ENCODE data around the gene CCDC80.
A peak's percentile ranks its signal among the peaks of the same experiment; 100 is the strongest.

DNA sequence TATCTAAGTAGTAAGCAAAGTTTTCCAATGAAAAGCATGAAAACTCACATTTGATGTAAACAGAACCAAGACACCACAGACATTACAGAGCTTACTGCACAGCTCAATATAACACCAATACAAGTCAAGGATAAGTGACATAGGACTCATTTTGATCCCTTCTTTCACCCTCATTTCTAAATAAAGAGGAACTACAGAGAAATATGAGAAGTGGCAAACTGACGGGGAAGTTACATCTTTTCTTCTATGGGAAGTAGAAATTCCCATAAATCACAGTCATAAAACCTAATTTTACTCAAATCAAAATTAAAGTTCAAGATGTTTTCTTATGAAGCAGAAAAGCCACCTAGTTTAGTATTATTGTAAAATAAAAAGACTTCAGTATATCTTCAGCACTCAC lies 83.0 kb downstream of the CCDC80 start:
- TF ChIP-seq POLR2AphosphoS5 (IDR thresholded peaks at IDR 0.05; ENCODE audit: low read depth), result no peak
- TF ChIP-seq, protein P1, sequence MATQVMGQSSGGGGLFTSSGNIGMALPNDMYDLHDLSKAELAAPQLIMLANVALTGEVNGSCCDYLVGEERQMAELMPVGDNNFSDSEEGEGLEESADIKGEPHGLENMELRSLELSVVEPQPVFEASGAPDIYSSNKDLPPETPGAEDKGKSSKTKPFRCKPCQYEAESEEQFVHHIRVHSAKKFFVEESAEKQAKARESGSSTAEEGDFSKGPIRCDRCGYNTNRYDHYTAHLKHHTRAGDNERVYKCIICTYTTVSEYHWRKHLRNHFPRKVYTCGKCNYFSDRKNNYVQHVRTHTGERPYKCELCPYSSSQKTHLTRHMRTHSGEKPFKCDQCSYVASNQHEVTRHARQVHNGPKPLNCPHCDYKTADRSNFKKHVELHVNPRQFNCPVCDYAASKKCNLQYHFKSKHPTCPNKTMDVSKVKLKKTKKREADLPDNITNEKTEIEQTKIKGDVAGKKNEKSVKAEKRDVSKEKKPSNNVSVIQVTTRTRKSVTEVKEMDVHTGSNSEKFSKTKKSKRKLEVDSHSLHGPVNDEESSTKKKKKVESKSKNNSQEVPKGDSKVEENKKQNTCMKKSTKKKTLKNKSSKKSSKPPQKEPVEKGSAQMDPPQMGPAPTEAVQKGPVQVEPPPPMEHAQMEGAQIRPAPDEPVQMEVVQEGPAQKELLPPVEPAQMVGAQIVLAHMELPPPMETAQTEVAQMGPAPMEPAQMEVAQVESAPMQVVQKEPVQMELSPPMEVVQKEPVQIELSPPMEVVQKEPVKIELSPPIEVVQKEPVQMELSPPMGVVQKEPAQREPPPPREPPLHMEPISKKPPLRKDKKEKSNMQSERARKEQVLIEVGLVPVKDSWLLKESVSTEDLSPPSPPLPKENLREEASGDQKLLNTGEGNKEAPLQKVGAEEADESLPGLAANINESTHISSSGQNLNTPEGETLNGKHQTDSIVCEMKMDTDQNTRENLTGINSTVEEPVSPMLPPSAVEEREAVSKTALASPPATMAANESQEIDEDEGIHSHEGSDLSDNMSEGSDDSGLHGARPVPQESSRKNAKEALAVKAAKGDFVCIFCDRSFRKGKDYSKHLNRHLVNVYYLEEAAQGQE (IDR thresholded peaks at IDR 0.05; ENCODE audit: insufficient replicate concordance, low read depth), result no peak
- TF ChIP-seq, protein P2, sequence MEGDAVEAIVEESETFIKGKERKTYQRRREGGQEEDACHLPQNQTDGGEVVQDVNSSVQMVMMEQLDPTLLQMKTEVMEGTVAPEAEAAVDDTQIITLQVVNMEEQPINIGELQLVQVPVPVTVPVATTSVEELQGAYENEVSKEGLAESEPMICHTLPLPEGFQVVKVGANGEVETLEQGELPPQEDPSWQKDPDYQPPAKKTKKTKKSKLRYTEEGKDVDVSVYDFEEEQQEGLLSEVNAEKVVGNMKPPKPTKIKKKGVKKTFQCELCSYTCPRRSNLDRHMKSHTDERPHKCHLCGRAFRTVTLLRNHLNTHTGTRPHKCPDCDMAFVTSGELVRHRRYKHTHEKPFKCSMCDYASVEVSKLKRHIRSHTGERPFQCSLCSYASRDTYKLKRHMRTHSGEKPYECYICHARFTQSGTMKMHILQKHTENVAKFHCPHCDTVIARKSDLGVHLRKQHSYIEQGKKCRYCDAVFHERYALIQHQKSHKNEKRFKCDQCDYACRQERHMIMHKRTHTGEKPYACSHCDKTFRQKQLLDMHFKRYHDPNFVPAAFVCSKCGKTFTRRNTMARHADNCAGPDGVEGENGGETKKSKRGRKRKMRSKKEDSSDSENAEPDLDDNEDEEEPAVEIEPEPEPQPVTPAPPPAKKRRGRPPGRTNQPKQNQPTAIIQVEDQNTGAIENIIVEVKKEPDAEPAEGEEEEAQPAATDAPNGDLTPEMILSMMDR (IDR thresholded peaks at IDR 0.05; ENCODE audit: insufficient read depth, low read length), result no peak
- TF ChIP-seq SPI1 (IDR thresholded peaks at IDR 0.05; ENCODE audit: borderline replicate concordance, low read depth), result peak; percentile 86
- no peak for TF ChIP-seq GABPA (IDR thresholded peaks at IDR 0.05; ENCODE audit: low read depth)

Measured in HL-60 (cell line).